ENCODE measurements around the gene EPS15. TPM values are rescaled to one million over a fixed set of nuclear protein-coding genes. Genes with fewer than 3 reads are reported as not detected.

Gene EPS15
- total and polyA plus RNA-seq, 4 experiments from 2014 or later: 39.2 to 92.3 (median 77.6) TPM

DNA sequence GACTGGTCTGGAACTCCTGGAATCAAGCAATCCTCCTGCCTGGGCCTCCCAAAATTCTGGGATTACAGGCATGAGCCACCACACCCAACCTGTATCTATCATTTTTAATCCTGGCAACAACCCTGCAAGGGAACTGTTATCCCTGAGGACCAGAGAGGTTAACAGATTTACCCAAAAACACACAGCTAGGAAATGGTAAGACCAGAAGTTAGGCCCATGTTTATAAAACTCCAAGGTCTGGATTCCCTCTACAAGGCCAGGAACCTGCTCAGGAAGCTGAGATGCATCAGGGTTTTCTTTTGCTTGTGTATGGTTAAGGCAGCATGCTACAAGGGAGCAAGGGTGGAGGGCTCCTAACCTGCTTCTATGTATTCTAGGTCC lies 170.9 kb downstream of the EPS15 start:
- H3K27ac Mint-ChIP-seq: no peak overlapping the region
- POLR2A ChIA-PET (ENCODE audit: partially characterized antibody): no interaction called here

DNA sequence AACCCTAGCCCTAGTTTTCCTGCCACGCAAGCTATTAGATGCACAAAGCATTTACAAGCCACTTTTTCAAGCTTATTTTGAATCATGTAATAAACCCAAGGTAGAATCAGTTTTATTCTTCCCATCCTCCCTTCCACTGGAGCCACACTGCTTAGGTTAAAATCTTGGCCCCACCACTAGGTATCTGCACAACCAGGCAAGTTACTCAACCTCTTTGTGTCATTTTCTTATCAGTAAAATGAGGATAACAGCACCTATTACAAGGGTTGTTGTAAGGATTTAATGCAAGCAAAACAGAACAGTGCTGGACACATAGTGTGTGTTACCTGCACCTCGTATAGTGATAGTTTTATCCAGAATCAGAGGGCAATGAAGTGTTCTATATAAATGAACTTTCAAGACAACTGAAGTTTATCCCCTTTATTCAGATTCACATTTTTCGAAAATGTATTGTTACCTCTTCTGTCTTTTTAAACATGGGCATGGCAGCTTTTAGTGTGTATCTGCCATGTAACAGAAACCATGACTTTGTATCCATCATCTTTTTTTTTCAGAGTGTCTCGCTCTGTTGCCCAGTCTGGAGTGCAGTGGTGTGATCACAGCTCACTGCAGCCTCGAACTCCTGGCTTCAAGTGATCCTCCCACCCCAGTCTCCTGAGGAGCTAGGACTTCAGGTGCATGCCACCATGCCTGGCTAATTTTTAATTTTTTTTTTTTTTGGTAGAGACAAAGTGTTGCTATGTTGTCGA lies 171.5 kb downstream of the EPS15 start:
- Mint-ChIP-seq H3K27ac (peak overlapping the region in 1 of 7 donors; percentile 4), H3K4me3 (no peak overlapping the region), H3K4me1 (peaks cover 5 to 8% (median 7%) of the 10 kb centered on the region in 4 donors), H3K27me3 (peaks cover 18 to 28% of the 10 kb centered on the region in 2 donors), H3K36me3 (peaks cover 0 to under 1% of the 10 kb centered on the region in 2 donors), H3K9me3 (peaks cover 0 to 2% (median 0%) of the 10 kb centered on the region in 8 donors)
- intact Hi-C loops (cut with micrococcal nuclease): no loop called here
- CTCF ChIA-PET (ENCODE audit: partially characterized antibody): no interaction called here
- H3K27me3 ChIP-seq (ENCODE audit: insufficient read depth, low read length): peaks cover 26% of the 10 kb centered on the region
- H3K27ac ChIP-seq (ENCODE audit: low read depth, low read length): no peak overlapping the region
- H3K4me3 ChIP-seq (ENCODE audit: low read length in 2 of 2): no peak overlapping the region
- H3K9me3 ChIP-seq (ENCODE audit: control insufficient read depth in 1 of 2, low read length in 2 of 2): no peaks in the 10 kb centered on the region
- DNase-seq: no peak
- POLR2A ChIA-PET (ENCODE audit: partially characterized antibody): no interaction called here
- no peaks in the 10 kb centered on the region for H3K36me3 ChIP-seq (ENCODE audit: insufficient read depth, low read length)
- H3K4me1 ChIP-seq (ENCODE audit: insufficient read depth, low read length): peaks cover 6% of the 10 kb centered on the region

More for the DNA sequence above, 170.9 kb downstream of the EPS15 start:
- no peaks in the 10 kb centered on the region for H3K9me3 ChIP-seq (ENCODE audit: control insufficient read depth in 1 of 2, low read length in 2 of 2)
- CTCF ChIA-PET (ENCODE audit: partially characterized antibody): no interaction called here
- peaks cover 6% of the 10 kb centered on the region for H3K4me1 ChIP-seq (ENCODE audit: insufficient read depth, low read length)
- no peak overlapping the region for H3K4me3 ChIP-seq (ENCODE audit: low read length in 2 of 2)
- no peak overlapping the region for H3K27ac ChIP-seq (ENCODE audit: low read depth, low read length)
- H3K27me3 ChIP-seq (ENCODE audit: insufficient read depth, low read length): peaks cover 20% of the 10 kb centered on the region
- Mint-ChIP-seq H3K4me3 (no peak overlapping the region), H3K27me3 (peaks cover 14 to 23% of the 10 kb centered on the region in 2 donors), H3K9me3 (peaks cover 0 to 2% (median 0%) of the 10 kb centered on the region in 8 donors), H3K4me1 (peaks cover 5 to 8% (median 7%) of the 10 kb centered on the region in 4 donors), H3K36me3 (peaks cover 1 to 4% of the 10 kb centered on the region in 2 donors)
- no peaks in the 10 kb centered on the region for H3K36me3 ChIP-seq (ENCODE audit: insufficient read depth, low read length)
- intact Hi-C loops (cut with micrococcal nuclease): no loop called here
- DNase-seq: no peak

DNA sequence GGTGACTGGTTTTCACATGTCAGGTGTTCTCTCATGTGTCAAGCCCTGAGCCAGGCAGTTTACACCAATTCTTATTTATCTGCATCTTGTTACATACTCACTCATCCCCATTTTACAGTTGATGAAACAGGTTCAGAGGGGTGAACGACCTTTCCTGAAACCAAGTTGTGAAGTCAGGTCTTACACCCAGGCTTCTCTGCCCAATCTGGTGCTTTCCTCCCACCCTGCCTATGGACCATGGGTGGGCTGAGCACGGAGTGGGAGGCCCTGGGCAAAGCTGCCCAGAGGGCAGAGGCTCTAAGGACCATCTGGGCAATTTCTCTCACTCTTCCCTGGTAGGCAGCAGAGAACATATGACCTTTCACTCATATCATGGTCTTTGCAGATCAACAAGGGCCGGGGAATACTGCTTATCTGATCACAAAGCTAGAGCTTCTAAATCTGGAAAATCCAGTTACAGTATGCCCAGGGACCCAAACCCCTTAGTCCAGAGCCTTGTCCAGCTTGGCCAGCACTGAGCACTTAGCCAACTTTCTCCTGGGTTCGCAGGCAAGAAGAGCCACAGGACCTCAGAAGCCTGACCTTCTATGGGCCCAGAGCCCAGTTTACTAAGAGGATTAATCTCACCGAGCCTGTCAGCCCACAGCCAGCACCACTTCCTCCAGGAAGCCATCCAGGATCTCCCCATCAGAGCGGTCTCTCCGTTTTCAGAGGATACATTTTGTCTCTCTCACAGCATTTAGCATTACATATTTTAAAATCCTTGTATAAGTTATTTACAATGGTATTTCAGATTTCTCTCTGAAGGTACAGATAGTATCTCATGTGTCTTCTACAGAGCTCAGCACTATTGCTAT lies 172.8 kb downstream of the EPS15 start:
- H3K4me1 ChIP-seq (ENCODE audit: insufficient read depth, low read length): peaks cover 6% of the 10 kb centered on the region
- intact Hi-C loops (cut with micrococcal nuclease): no loop called here
- H3K4me3 Mint-ChIP-seq: peak overlapping the region in 2 of 8 donors; percentile 23 to 26
- peaks cover 24 to 38% of the 10 kb centered on the region in 2 donors for H3K27me3 Mint-ChIP-seq
- H3K36me3 Mint-ChIP-seq: no peaks in the 10 kb centered on the region
- H3K9me3 ChIP-seq (ENCODE audit: control insufficient read depth in 1 of 2, low read length in 2 of 2): no peaks in the 10 kb centered on the region
- POLR2A ChIA-PET (ENCODE audit: partially characterized antibody): no interaction called here
- CTCF ChIA-PET (ENCODE audit: partially characterized antibody): no interaction called here
- H3K36me3 ChIP-seq (ENCODE audit: insufficient read depth, low read length): no peaks in the 10 kb centered on the region
- peak overlapping the region in 1 of 7 donors; percentile 8 for H3K27ac Mint-ChIP-seq
- H3K4me3 ChIP-seq (ENCODE audit: low read length in 2 of 2): no peak overlapping the region
- H3K27ac ChIP-seq (ENCODE audit: low read depth, low read length): no peak overlapping the region
- peaks cover 5 to 8% (median 7%) of the 10 kb centered on the region in 4 donors for H3K4me1 Mint-ChIP-seq
- DNase-seq: no peak
- peaks cover 0 to 2% (median 0%) of the 10 kb centered on the region in 8 donors for H3K9me3 Mint-ChIP-seq
- H3K27me3 ChIP-seq (ENCODE audit: insufficient read depth, low read length): peaks cover 31% of the 10 kb centered on the region

DNA sequence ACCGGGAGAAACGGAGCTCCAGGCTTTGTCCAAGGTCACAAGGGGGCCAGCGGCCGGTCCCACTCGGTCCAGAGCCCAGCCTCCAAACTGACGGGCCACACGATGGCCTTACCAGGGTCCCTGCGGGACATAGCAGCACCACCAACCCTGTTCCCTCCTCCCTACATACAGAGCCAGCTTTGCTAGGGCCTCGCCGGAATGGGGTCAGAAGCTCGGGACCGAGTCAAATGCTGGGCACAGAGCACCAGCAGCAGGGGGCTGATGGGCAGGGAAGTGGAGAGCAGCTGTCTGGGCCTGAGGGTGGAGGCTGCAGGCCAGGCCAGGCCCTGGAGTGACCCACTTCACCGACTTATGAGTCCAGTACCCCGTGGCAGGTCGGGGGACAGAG lies 173.8 kb downstream of the EPS15 start:
- CTCF ChIA-PET (ENCODE audit: partially characterized antibody): no interaction called here
- POLR2A ChIA-PET (ENCODE audit: partially characterized antibody): no interaction called here

DNA sequence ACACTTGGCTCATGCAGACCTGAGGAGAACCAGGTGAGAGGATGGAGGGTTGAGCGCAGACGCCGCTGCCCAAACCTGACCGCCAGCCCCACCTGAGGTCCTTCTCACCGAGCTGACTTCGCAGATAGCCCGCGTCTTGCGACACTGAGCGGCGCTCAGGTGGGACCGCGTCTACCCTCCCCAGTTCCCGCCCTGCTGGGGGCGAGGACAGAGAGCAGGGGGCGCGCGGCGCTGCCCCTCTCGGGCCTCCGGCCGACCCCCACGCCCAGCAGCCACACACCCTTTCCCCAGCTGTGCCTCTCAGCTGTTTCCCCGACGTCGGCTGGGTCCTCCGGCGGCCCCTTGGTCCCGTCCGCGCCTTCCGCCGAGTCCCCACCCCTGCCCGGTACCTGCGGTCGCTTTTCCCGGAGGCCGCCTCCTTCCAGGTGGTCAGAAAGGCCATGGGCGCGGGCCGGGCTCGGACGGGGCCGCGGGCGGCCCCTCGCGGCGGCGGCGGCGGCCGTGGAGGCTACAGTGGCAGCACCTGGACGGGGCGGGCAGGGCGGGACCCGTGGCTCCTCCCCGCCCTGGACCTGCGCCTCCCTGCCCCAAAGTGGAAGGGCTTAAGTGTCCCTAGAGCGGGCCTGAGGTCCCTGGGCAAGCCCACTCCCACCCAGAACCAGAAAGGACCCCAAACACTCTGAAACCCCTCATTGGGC lies 174.3 kb downstream of the EPS15 start:
- peaks cover 31% of the 10 kb centered on the region for H3K27me3 ChIP-seq (ENCODE audit: insufficient read depth, low read length)
- ChIA-PET POLR2A (ENCODE audit: partially characterized antibody) (no interaction called here), CTCF (ENCODE audit: partially characterized antibody) (no interaction called here)
- Mint-ChIP-seq H3K4me1 (peaks cover 5 to 8% (median 7%) of the 10 kb centered on the region in 4 donors), H3K27me3 (peaks cover 24 to 39% of the 10 kb centered on the region in 2 donors), H3K36me3 (no peaks in the 10 kb centered on the region), H3K27ac (no peak overlapping the region), H3K9me3 (peaks cover 0 to 2% (median 0%) of the 10 kb centered on the region in 8 donors), H3K4me3 (no peak overlapping the region)
- no peak overlapping the region for H3K27ac ChIP-seq (ENCODE audit: low read depth, low read length)
- intact Hi-C loops (cut with micrococcal nuclease): no loop called here
- H3K36me3 ChIP-seq (ENCODE audit: insufficient read depth, low read length): no peaks in the 10 kb centered on the region
- H3K4me3 ChIP-seq (ENCODE audit: low read length in 2 of 2): no peak overlapping the region
- H3K4me1 ChIP-seq (ENCODE audit: insufficient read depth, low read length): peaks cover 6% of the 10 kb centered on the region
- no peak for DNase-seq
- H3K9me3 ChIP-seq (ENCODE audit: control insufficient read depth in 1 of 2, low read length in 2 of 2): no peaks in the 10 kb centered on the region

More for the DNA sequence above, 173.8 kb downstream of the EPS15 start:
- Mint-ChIP-seq H3K9me3 (peaks cover 0 to 2% (median 0%) of the 10 kb centered on the region in 8 donors), H3K36me3 (no peaks in the 10 kb centered on the region), H3K4me3 (no peak overlapping the region), H3K27me3 (peaks cover 24 to 39% of the 10 kb centered on the region in 2 donors), H3K4me1 (peaks cover 5 to 8% (median 7%) of the 10 kb centered on the region in 4 donors), H3K27ac (no peak overlapping the region)
- Histone ChIP-seq H3K4me3 (ENCODE audit: low read length in 2 of 2) (no peak overlapping the region), H3K4me1 (ENCODE audit: insufficient read depth, low read length) (peaks cover 6% of the 10 kb centered on the region), H3K27ac (ENCODE audit: low read depth, low read length) (no peak overlapping the region), H3K36me3 (ENCODE audit: insufficient read depth, low read length) (no peaks in the 10 kb centered on the region), H3K27me3 (ENCODE audit: insufficient read depth, low read length) (peaks cover 31% of the 10 kb centered on the region), H3K9me3 (ENCODE audit: control insufficient read depth in 1 of 2, low read length in 2 of 2) (no peaks in the 10 kb centered on the region)
- no peak for DNase-seq
- intact Hi-C loops (cut with micrococcal nuclease): no loop called here

DNA sequence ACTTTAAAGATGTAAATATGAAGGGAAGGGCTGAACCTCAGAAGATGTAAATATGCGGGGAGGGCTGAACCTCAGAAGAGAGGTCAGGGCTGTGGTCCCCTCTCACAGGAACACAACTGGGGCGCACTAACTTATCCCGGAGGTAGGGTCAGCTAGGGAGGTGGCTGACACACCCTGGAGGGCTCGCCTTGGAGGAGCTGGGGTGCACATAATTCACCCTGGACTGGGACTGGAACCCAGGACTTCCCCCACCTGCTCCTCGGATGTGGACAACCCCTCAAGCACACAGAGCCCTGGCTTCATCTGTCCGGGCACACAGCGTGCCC lies 174.8 kb downstream of the EPS15 start:
- ChIA-PET CTCF (ENCODE audit: partially characterized antibody) (no interaction called here), POLR2A (ENCODE audit: partially characterized antibody) (no interaction called here)
- Mint-ChIP-seq H3K9me3 (peaks cover 0 to 2% (median 0%) of the 10 kb centered on the region in 8 donors), H3K27me3 (peaks cover 24 to 39% of the 10 kb centered on the region in 2 donors), H3K27ac (peak overlapping the region in 1 of 7 donors; percentile 46), H3K36me3 (no peaks in the 10 kb centered on the region), H3K4me3 (no peak overlapping the region), H3K4me1 (peaks cover 5 to 8% (median 7%) of the 10 kb centered on the region in 4 donors)
- H3K4me1 ChIP-seq (ENCODE audit: insufficient read depth, low read length): peaks cover 6% of the 10 kb centered on the region
- H3K9me3 ChIP-seq (ENCODE audit: control insufficient read depth in 1 of 2, low read length in 2 of 2): no peaks in the 10 kb centered on the region
- intact Hi-C loops (cut with micrococcal nuclease): no loop called here
- peaks cover 31% of the 10 kb centered on the region for H3K27me3 ChIP-seq (ENCODE audit: insufficient read depth, low read length)
- no peak for DNase-seq
- H3K36me3 ChIP-seq (ENCODE audit: insufficient read depth, low read length): no peaks in the 10 kb centered on the region
- H3K4me3 ChIP-seq (ENCODE audit: low read length in 2 of 2): no peak overlapping the region
- no peak overlapping the region for H3K27ac ChIP-seq (ENCODE audit: low read depth, low read length)

DNA sequence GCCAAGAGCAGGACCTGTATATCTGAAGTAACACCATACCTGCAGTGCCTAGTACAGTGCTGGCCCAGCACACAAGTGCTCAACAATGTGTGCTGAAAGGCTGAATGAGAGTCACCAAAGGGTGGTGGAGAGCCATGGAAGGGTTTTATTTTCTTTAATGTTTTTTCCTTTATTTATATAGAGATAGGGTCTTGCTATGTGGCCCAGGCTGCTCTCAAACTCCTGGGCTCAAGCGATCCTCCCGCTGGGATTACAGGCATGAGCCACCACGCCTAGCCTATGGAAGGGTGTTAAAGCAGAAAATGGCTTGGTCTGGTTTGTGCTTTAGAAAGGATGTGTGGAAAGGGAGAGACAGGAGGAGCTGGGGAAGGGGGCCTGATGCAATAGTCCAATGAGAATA lies 175.4 kb downstream of the EPS15 start:
- Histone ChIP-seq H3K9me3 (ENCODE audit: control insufficient read depth in 1 of 2, low read length in 2 of 2) (no peaks in the 10 kb centered on the region), H3K27me3 (ENCODE audit: insufficient read depth, low read length) (peaks cover 31% of the 10 kb centered on the region), H3K4me1 (ENCODE audit: insufficient read depth, low read length) (peaks cover 6% of the 10 kb centered on the region), H3K36me3 (ENCODE audit: insufficient read depth, low read length) (no peaks in the 10 kb centered on the region), H3K27ac (ENCODE audit: low read depth, low read length) (no peak overlapping the region), H3K4me3 (ENCODE audit: low read length in 2 of 2) (no peak overlapping the region)
- Mint-ChIP-seq H3K27ac (no peak overlapping the region), H3K4me1 (peaks cover 5 to 8% (median 7%) of the 10 kb centered on the region in 4 donors), H3K36me3 (no peaks in the 10 kb centered on the region), H3K4me3 (peak overlapping the region in 3 of 8 donors; percentile 7 to 20 (median 18)), H3K9me3 (peaks cover 0 to 2% (median 0%) of the 10 kb centered on the region in 8 donors), H3K27me3 (peaks cover 24 to 39% of the 10 kb centered on the region in 2 donors)
- DNase-seq: no peak
- intact Hi-C loops (cut with micrococcal nuclease): no loop called here
- ChIA-PET POLR2A (ENCODE audit: partially characterized antibody) (no interaction called here), CTCF (ENCODE audit: partially characterized antibody) (no interaction called here)
